HCEC 1CT (cell line): ENCODE results near the gene SPRY1.

Source experiments
- DNase-seq: peaks from one replicate; pipeline ENCODE4 v3.0.0-alpha.2; 2017

SPRY1 gene

GRCh38 chr4:123380728-123381716 is 15.6 kb upstream of the SPRY1 start:
- no peak for DNase-seq

GRCh38 chr4:123381996-123382395 is 14.6 kb upstream of the SPRY1 start:
- no peak for DNase-seq

GRCh38 chr4:123383566-123383965 is 13.0 kb upstream of the SPRY1 start:
- no peak for DNase-seq

- no peak for DNase-seq
These were observed 10.0 kb upstream of the SPRY1 start for GRCh38 chr4:123386609-123387008.

- DNase-seq = peak; percentile 16
These were observed 5.6 kb upstream of the SPRY1 start for GRCh38 chr4:123390846-123391456.

- DNase-seq = no peak
These were observed 2.9 kb upstream of the SPRY1 start for GRCh38 chr4:123393721-123394120.

- DNase-seq = peak; percentile 34
These were observed 810 bp downstream of the SPRY1 start for GRCh38 chr4:123397144-123398065.

- peak; percentile 61 for DNase-seq
These were observed 1.7 kb downstream of the SPRY1 start for GRCh38 chr4:123398066-123398852.

- peak; percentile 64 for DNase-seq
These were observed 2.4 kb downstream of the SPRY1 start for GRCh38 chr4:123398853-123399626.

- no peak for DNase-seq
These were observed 3.2 kb downstream of the SPRY1 start for GRCh38 chr4:123399627-123400358.

GRCh38 chr4:123401271-123402120 is 4.9 kb downstream of the SPRY1 start:
- DNase-seq = no peak

- no peak for DNase-seq
These were observed 5.5 kb downstream of the SPRY1 start for GRCh38 chr4:123402121-123402465.

GRCh38 chr4:123403080-123403604 is 6.5 kb downstream of the SPRY1 start:
- no peak for DNase-seq

- no peak for DNase-seq
These were observed 7.9 kb downstream of the SPRY1 start for GRCh38 chr4:123404533-123404932.

GRCh38 chr4:123405267-123405865 is 8.8 kb downstream of the SPRY1 start:
- no peak for DNase-seq

GRCh38 chr4:123406872-123407271 is 10.3 kb downstream of the SPRY1 start:
- DNase-seq = no peak

- no peak for DNase-seq
These were observed 12.0 kb downstream of the SPRY1 start for GRCh38 chr4:123408471-123409084.

GRCh38 chr4:123409334-123409733 is 12.7 kb downstream of the SPRY1 start:
- DNase-seq = no peak

GRCh38 chr4:123411514-123411913 is 14.9 kb downstream of the SPRY1 start:
- no peak for DNase-seq
